Measurements from ENCODE around the gene TRPC4AP.
"Not testable (repeated sequence)": the region's sequence is repeated elsewhere in the genome, so short reads cannot be mapped to it uniquely, and the experiment has no call there.

Gene TRPC4AP

GRCh38 chr20:35085477-35086225, 7.0 kb downstream of the TRPC4AP start:
- DNase-seq (ENCODE audit: low read depth, low spot score) = no peak
- ChIA-PET CTCF (interaction anchor here (1.0 to 1.7 kb wide), 4 partner anchors 10 to 213 kb away, joined by 3 to 17 read pairs (median 5); partner anchors contain the start of gene GGT7), POLR2A (no interaction called here)
- no peak overlapping the region for H3K4me3 ChIP-seq (ENCODE audit: low read depth, low read length)
- no peak for TF ChIP-seq CTCF (IDR thresholded peaks at IDR 0.05; ENCODE audit: insufficient read depth, low read length, missing control alignments)

GRCh38 chr20:35084998-35085397, 7.6 kb downstream of the TRPC4AP start:
- TF ChIP-seq CTCF (IDR thresholded peaks at IDR 0.05; ENCODE audit: insufficient read depth, low read length, missing control alignments) = no peak
- ChIA-PET POLR2A (no interaction called here), CTCF (interaction anchor here (1.0 to 1.7 kb wide), 5 partner anchors 10 to 213 kb away, joined by 3 to 17 read pairs (median 5); partner anchors contain the start of gene GGT7)
- no peak for DNase-seq (ENCODE audit: low read depth, low spot score)
- no peak overlapping the region for H3K4me3 ChIP-seq (ENCODE audit: low read depth, low read length)

GRCh38 chr20:35080348-35080642, 12.3 kb downstream of the TRPC4AP start:
- POLR2A ChIA-PET; DNase-seq (ENCODE audit: low read depth, low spot score); H3K4me3 ChIP-seq (ENCODE audit: low read depth, low read length): not testable (repeated sequence)
- CTCF ChIA-PET = interaction anchor here (1.0 to 1.7 kb wide), 2 partner anchors 12 to 13 kb away, joined by 3 to 4 read pairs; partner anchors contain the start of gene TRPC4AP

GRCh38 chr20:35079472-35080347, 12.9 kb downstream of the TRPC4AP start:
- DNase-seq (ENCODE audit: low read depth, low spot score) = no peak
- no peak for TF ChIP-seq CTCF (IDR thresholded peaks at IDR 0.05; ENCODE audit: insufficient read depth, low read length, missing control alignments)
- ChIA-PET CTCF (interaction anchor here (1.0 to 1.7 kb wide), 2 partner anchors 13 to 14 kb away, joined by 3 to 4 read pairs; partner anchors contain the start of gene TRPC4AP), POLR2A (no interaction called here)
- H3K4me3 ChIP-seq (ENCODE audit: low read depth, low read length) = no peak overlapping the region

- no peak for TF ChIP-seq CTCF (IDR thresholded peaks at IDR 0.05; ENCODE audit: insufficient read depth, low read length, missing control alignments)
- ChIA-PET POLR2A (no interaction called here), CTCF (interaction anchor here (1.0 kb wide), 1 partner anchor 19 kb away, joined by 3 read pairs; no protein-coding TSS in a partner anchor)
- no peak overlapping the region for H3K4me3 ChIP-seq (ENCODE audit: low read depth, low read length)
- DNase-seq (ENCODE audit: low read depth, low spot score) = no peak
Measured at GRCh38 chr20:35077872-35078271, 14.7 kb downstream of the TRPC4AP start.

GRCh38 chr20:35077341-35077740, 15.3 kb downstream of the TRPC4AP start:
- no peak for DNase-seq (ENCODE audit: low read depth, low spot score)
- CTCF ChIA-PET = interaction anchor here (1.0 kb wide), 2 partner anchors 16 to 19 kb away, joined by 3 to 4 read pairs; no protein-coding TSS in a partner anchor
- no peak overlapping the region for H3K4me3 ChIP-seq (ENCODE audit: low read depth, low read length)
- no peak for TF ChIP-seq CTCF (IDR thresholded peaks at IDR 0.05; ENCODE audit: insufficient read depth, low read length, missing control alignments)
- POLR2A ChIA-PET = no interaction called here

- DNase-seq (ENCODE audit: low read depth, low spot score); CTCF ChIA-PET; H3K4me3 ChIP-seq (ENCODE audit: low read depth, low read length); POLR2A ChIA-PET: not testable (repeated sequence)
Measured at GRCh38 chr20:35071436-35072153, 21.0 kb downstream of the TRPC4AP start.
